Sigmoid colon (tissue), 7 donors: ENCODE results near the gene LRAT. TPM values are rescaled to one million over a fixed set of nuclear protein-coding genes. Genes with fewer than 3 reads are reported as not detected.
"Not testable (repeated sequence)": the region's sequence is repeated elsewhere in the genome, so short reads cannot be mapped to it uniquely, and the experiment has no call there.

Experiments used
- DNase-seq: peaks from one replicate; pipeline ENCODE4 v3.0.0-alpha.2; 2019
- H3K27ac ChIP-seq, 4 donors: fragments of 200-600 bp; sonication (generic); one replicate each; pipeline ENCODE4 v1.5.1; 2016 to 2019; ENCODE audit warnings: mild to moderate bottlenecking in 1 of 4
- H3K27me3 ChIP-seq, 3 donors: fragments of 200-600 bp; sonication (generic); one replicate each; pipeline ENCODE4 v1.5.1; 2019; ENCODE audit warnings: mild to moderate bottlenecking in 1 of 3
- H3K36me3 ChIP-seq, 4 donors: fragments of 200-600 bp; sonication (generic); one replicate each; pipeline ENCODE4 v1.5.1; 2016 to 2019
- H3K4me1 ChIP-seq, 4 donors: fragments of 200-600 bp; sonication (generic); one replicate each; pipeline ENCODE4 v1.5.1; 2017 to 2019
- H3K4me3 ChIP-seq, 4 donors: fragments of 200-600 bp; sonication (generic); one replicate each; pipeline ENCODE4 v1.5.1; 2017 to 2019; ENCODE audit warnings: mild to moderate bottlenecking in 2 of 4, moderate library complexity in 1 of 4
- H3K9me3 ChIP-seq, 4 donors: fragments of 200-600 bp in 3 of 4; sonication (generic) in 3 of 4; one replicate each; pipeline versions ENCODE4 v1.5.1 to v1.6.1; 2013 to 2019
- CTCF ChIP-seq, 4 experiments: fragments of 450-650 bp in 3 of 4; fragments of 200-600 bp in 1 of 4; IDR thresholded peaks; one replicate each; pipeline ENCODE4 v1.5.1; 2016 to 2019; ENCODE audit warnings: antibody characterized with exemption in 4 of 4, mild to moderate bottlenecking in 3 of 4, moderate library complexity in 2 of 4
- EP300 ChIP-seq, 4 donors: sonication (generic); formaldehyde crosslinking; IDR thresholded peaks; one replicate each; pipeline ENCODE4 v1.6.1; 2017; ENCODE audit warnings: antibody characterized with exemption in 4 of 4
- POLR2A ChIP-seq, 2 donors: fragments of 450-650 bp; IDR thresholded peaks; one replicate each; pipeline ENCODE4 v1.6.1; 2016; ENCODE audit warnings: antibody characterized with exemption in 2 of 2, mild to moderate bottlenecking in 2 of 2, moderate library complexity in 2 of 2
- POLR2AphosphoS5 ChIP-seq, 4 donors: sonication (generic); formaldehyde crosslinking; IDR thresholded peaks; one replicate each; pipeline ENCODE4 v1.6.1; 2017; ENCODE audit warnings: antibody characterized with exemption in 4 of 4
- WGBS, 2 donors: extraction: QIAGEN DNeasy Blood & Tissue Kit; methylation state at CpG; one replicate each; pipeline ENCODE4 v1.1.7; 2013; 5-methylcytosine and 5-hydroxymethylcytosine counted together
- intact Hi-C: fragments of 100-400 bp; cut with DNase I; formaldehyde crosslinking; loops from one replicate; pipeline ENCODE4 v1.15.1; 2023
- polyA plus RNA-seq, 3 donors: library from polyadenylated mRNA; stranded (reverse); fragments of 200-250 nt; gene quantifications; one replicate each; pipeline ENCODE4 v1.2.3, GENCODE V29; 2013
- total RNA-seq, 4 donors: library from RNA; depleted of rRNA; stranded (reverse); fragments of >200 nt; gene quantifications; one replicate each; pipeline ENCODE4 v1.1.0, GENCODE V29; 2016
- donor health status: healthy with polysubstance abuse.
- donor health status: Bipolar disorder and iron deficiency.
- donor health status: healthy.

The LRAT gene
- total and polyA plus RNA-seq, 7 donors: 0.25 to 2.1 (median 1.1) TPM; not detected in 1

GRCh38 chr4:154719087-154719486 is 24.7 kb upstream of the LRAT start:
- no peak overlapping the region for H3K27ac ChIP-seq
- DNase-seq: no peak
- no peaks in the 10 kb centered on the region for H3K27me3 ChIP-seq
- no peaks in the 10 kb centered on the region for H3K4me1 ChIP-seq
- no peaks in the 10 kb centered on the region for H3K36me3 ChIP-seq
- no peak overlapping the region for H3K4me3 ChIP-seq
- intact Hi-C loops: no loop called here
- no peak for TF ChIP-seq POLR2A (IDR thresholded peaks at IDR 0.05)
- no peak for TF ChIP-seq CTCF (IDR thresholded peaks at IDR 0.05)
- no peak for TF ChIP-seq POLR2AphosphoS5 (IDR thresholded peaks at IDR 0.05)
- TF ChIP-seq EP300 (IDR thresholded peaks at IDR 0.05): no peak
- WGBS, 2 donors: 71 to 83% methylated on average over 4 of the region's 4 CpGs
- no peaks in the 10 kb centered on the region for H3K9me3 ChIP-seq

DNA sequence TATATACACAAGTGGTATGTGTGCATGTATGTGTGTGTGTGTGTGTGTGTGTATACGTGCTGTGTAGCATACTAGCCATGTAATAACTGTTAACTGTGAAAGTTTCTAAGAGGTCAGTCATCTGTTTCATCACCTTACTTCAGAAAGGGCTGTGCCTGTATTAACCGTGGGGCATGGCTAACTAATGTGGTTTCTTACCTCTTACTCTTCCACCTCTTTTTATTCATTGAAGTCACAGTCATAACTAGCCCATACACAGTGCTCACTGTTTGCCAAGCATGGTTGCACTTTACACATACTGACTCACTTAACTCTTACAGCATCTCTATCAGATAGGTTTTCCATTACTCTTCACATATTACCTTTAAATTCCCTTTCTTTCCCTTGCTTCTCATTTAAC is 23.7 kb upstream of the LRAT start:
- TF ChIP-seq POLR2AphosphoS5 (IDR thresholded peaks at IDR 0.05): no peak
- TF ChIP-seq CTCF (IDR thresholded peaks at IDR 0.05): no peak
- no peak for TF ChIP-seq EP300 (IDR thresholded peaks at IDR 0.05)
- TF ChIP-seq POLR2A (IDR thresholded peaks at IDR 0.05): no peak
- intact Hi-C loops: no loop called here
- Histone ChIP-seq H3K4me3 (no peak overlapping the region), H3K4me1 (no peaks in the 10 kb centered on the region), H3K9me3 (no peaks in the 10 kb centered on the region), H3K27me3 (no peaks in the 10 kb centered on the region), H3K27ac (no peak overlapping the region), H3K36me3 (no peaks in the 10 kb centered on the region)
- 61 to 78% methylated on average over 2 of the region's 2 CpGs for WGBS, 2 donors
- no peak for DNase-seq

DNA sequence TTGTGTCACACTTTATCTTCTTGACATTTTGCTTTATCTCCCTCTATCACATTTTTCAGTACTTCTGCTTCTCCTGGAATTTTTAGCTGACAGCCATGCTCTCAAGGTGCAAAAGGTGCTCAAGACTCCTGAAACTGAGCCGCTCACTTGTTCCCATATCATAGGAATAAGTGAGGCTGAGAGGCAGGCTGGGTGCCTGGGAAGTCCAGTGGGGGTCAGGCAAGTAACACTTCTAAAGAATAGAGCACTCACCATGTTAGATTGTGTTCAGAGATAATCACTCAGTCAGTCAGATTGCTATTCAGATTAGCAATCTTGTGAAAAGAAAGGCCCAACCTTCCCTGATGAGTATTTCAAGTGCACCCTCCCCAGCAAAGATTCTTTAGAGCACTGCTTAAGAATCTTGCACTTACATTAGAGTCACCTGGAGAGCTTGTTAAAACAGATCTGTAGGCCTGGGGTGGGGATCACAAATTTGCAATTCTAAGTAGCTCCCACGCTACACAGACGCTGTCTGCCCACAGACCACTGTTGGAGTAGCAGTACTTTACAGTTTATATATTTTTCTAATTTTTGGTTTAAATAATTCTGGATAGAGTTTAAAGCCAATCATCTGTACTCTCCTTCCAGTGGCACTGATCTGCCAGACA is 23.1 kb upstream of the LRAT start:
- H3K4me3 ChIP-seq: no peak overlapping the region
- intact Hi-C loops: no loop called here
- WGBS, 2 donors: 75 to 92% methylated on average over 3 of the region's 3 CpGs
- no peaks in the 10 kb centered on the region for H3K36me3 ChIP-seq
- no peaks in the 10 kb centered on the region for H3K4me1 ChIP-seq
- no peak overlapping the region for H3K27ac ChIP-seq
- no peak for DNase-seq
- no peaks in the 10 kb centered on the region for H3K9me3 ChIP-seq
- H3K27me3 ChIP-seq: no peaks in the 10 kb centered on the region
- TF ChIP-seq EP300 (IDR thresholded peaks at IDR 0.05) (no peak), POLR2AphosphoS5 (IDR thresholded peaks at IDR 0.05) (no peak), POLR2A (IDR thresholded peaks at IDR 0.05) (no peak), CTCF (IDR thresholded peaks at IDR 0.05) (no peak)

DNA sequence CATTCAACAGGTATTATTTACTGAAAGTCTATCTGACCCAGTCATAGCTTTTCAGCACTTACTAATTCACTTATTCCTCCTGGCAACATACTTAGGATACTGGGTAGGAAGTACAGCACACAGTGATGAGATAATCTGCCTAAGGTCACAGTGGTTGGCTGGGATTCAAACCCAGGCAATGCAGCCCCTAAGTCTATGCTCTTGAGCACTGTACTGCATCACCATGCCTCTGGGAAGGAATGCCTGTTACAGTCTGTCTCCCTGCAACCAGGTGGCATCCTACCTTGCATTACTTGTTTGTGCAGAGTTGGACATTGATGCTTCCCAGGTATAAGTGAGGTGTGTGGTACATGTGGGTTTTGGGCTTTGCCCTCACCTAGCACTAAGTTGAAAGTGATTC is 21.5 kb upstream of the LRAT start:
- TF ChIP-seq POLR2A (IDR thresholded peaks at IDR 0.05) (no peak), CTCF (IDR thresholded peaks at IDR 0.05) (no peak), POLR2AphosphoS5 (IDR thresholded peaks at IDR 0.05) (no peak), EP300 (IDR thresholded peaks at IDR 0.05) (no peak)
- intact Hi-C loops: no loop called here
- no peak for DNase-seq

GRCh38 chr4:154723601-154724000 is 20.2 kb upstream of the LRAT start:
- intact Hi-C loops, H3K27ac ChIP-seq, DNase-seq, H3K4me1 ChIP-seq, H3K9me3 ChIP-seq, H3K36me3 ChIP-seq, H3K27me3 ChIP-seq, H3K4me3 ChIP-seq: not testable (repeated sequence)
- WGBS, 2 donors: 80 to 84% methylated on average over 7 of the region's 7 CpGs

More for the DNA sequence above, 21.5 kb upstream of the LRAT start:
- no peak overlapping the region for H3K4me3 ChIP-seq
- no peaks in the 10 kb centered on the region for H3K4me1 ChIP-seq
- H3K36me3 ChIP-seq: no peaks in the 10 kb centered on the region
- no peaks in the 10 kb centered on the region for H3K27me3 ChIP-seq
- no peaks in the 10 kb centered on the region for H3K9me3 ChIP-seq
- no peak overlapping the region for H3K27ac ChIP-seq
